T1000 (cell line): ENCODE data around the gene MAGI1.

Experiments used
- DNase-seq: peaks from one replicate; lab custom pipeline; 2025; ENCODE audit warnings: mixed read lengths; lab: John Stamatoyannopoulos, UW

The MAGI1 gene

GRCh38 chr3:65305836-65306235 lies 732.9 kb downstream of the MAGI1 start:
- DNase-seq = no peak
